GM18868 (cell line): ENCODE measurements around the gene ST6GALNAC3.

Source experiments
- ATAC-seq: cut with Tn5 transposase; IDR thresholded peaks from one replicate; pipeline ENCODE4 v1.9.1; 2021; ENCODE audit warnings: mild to moderate bottlenecking, moderate library complexity; ENCODE audit not compliant: unreplicated experiment

Gene ST6GALNAC3

GRCh38 chr1:76491737-76492136 is 417.2 kb downstream of the ST6GALNAC3 start:
- ATAC-seq, result no peak

GRCh38 chr1:76492752-76493430 is 418.3 kb downstream of the ST6GALNAC3 start:
- no peak for ATAC-seq

GRCh38 chr1:76494807-76495206 is 420.3 kb downstream of the ST6GALNAC3 start:
- peak; percentile 94 for ATAC-seq

- ATAC-seq, result no peak
Measured at GRCh38 chr1:76496871-76497270, 422.3 kb downstream of the ST6GALNAC3 start.

- no peak for ATAC-seq
Measured at GRCh38 chr1:76500116-76500515, 425.6 kb downstream of the ST6GALNAC3 start.

GRCh38 chr1:76501136-76501535 is 426.6 kb downstream of the ST6GALNAC3 start:
- no peak for ATAC-seq

GRCh38 chr1:76501586-76502219 is 427.2 kb downstream of the ST6GALNAC3 start:
- ATAC-seq, result no peak

GRCh38 chr1:76503100-76503499 is 428.6 kb downstream of the ST6GALNAC3 start:
- ATAC-seq, result no peak

GRCh38 chr1:76503736-76504135 is 429.2 kb downstream of the ST6GALNAC3 start:
- no peak for ATAC-seq

GRCh38 chr1:76507376-76507775 is 432.8 kb downstream of the ST6GALNAC3 start:
- no peak for ATAC-seq

GRCh38 chr1:76508871-76509270 is 434.3 kb downstream of the ST6GALNAC3 start:
- no peak for ATAC-seq

GRCh38 chr1:76510672-76511557 is 436.4 kb downstream of the ST6GALNAC3 start:
- no peak for ATAC-seq

- ATAC-seq, result no peak
Measured at GRCh38 chr1:76511558-76512179, 437.1 kb downstream of the ST6GALNAC3 start.

GRCh38 chr1:76530953-76531352 is 456.4 kb downstream of the ST6GALNAC3 start:
- no peak for ATAC-seq

GRCh38 chr1:76541618-76542017 is 467.1 kb downstream of the ST6GALNAC3 start:
- no peak for ATAC-seq

- ATAC-seq, result no peak
Measured at GRCh38 chr1:76542359-76542758, 467.8 kb downstream of the ST6GALNAC3 start.

- ATAC-seq, result no peak
Measured at GRCh38 chr1:76543495-76543894, 468.9 kb downstream of the ST6GALNAC3 start.

- no peak for ATAC-seq
Measured at GRCh38 chr1:76546354-76546933, 471.9 kb downstream of the ST6GALNAC3 start.

- no peak for ATAC-seq
Measured at GRCh38 chr1:76547916-76548315, 473.4 kb downstream of the ST6GALNAC3 start.

- no peak for ATAC-seq
Measured at GRCh38 chr1:76548513-76549100, 474.1 kb downstream of the ST6GALNAC3 start.
